BLaER1 (cell line): ENCODE data around the gene RPL26.
A peak's percentile ranks its signal among the peaks of the same experiment; 100 is the strongest.
"Not testable (repeated sequence)": the region's sequence is repeated elsewhere in the genome, so short reads cannot be mapped to it uniquely, and the experiment has no call there.

ENCODE experiments used
- H3K27ac ChIP-seq: shearing (Covaris generic); formaldehyde crosslinking; 2 replicates; pipeline ENCODE4 v1.8.1; 2022
- H3K27me3 ChIP-seq: shearing (Covaris generic); formaldehyde crosslinking; 2 replicates; pipeline ENCODE4 v1.8.1; 2022
- H3K36me3 ChIP-seq: shearing (Covaris generic); formaldehyde crosslinking; 2 replicates; pipeline ENCODE4 v1.8.1; 2022
- H3K4me1 ChIP-seq: shearing (Covaris generic); formaldehyde crosslinking; 2 replicates; pipeline ENCODE4 v1.8.1; 2022
- H3K4me2 ChIP-seq: shearing (Covaris generic); formaldehyde crosslinking; 2 replicates; pipeline ENCODE4 v1.8.1; 2022
- H3K4me3 ChIP-seq: shearing (Covaris generic); formaldehyde crosslinking; 2 replicates; pipeline ENCODE4 v1.8.1; 2022
- H3K9ac ChIP-seq: shearing (Covaris generic); formaldehyde crosslinking; 2 replicates; pipeline ENCODE4 v1.8.1; 2022
- H3K9me3 ChIP-seq: shearing (Covaris generic); formaldehyde crosslinking; 2 replicates; pipeline ENCODE4 v1.8.1; 2022
- H4K20me1 ChIP-seq: shearing (Covaris generic); formaldehyde crosslinking; 2 replicates; pipeline ENCODE4 v1.8.1; 2022
- Cebpa-rat ChIP-seq: shearing (Covaris generic); IDR thresholded peaks from 2 replicates; pipeline ENCODE4 v1.8.1; 2022

Gene RPL26

DNA sequence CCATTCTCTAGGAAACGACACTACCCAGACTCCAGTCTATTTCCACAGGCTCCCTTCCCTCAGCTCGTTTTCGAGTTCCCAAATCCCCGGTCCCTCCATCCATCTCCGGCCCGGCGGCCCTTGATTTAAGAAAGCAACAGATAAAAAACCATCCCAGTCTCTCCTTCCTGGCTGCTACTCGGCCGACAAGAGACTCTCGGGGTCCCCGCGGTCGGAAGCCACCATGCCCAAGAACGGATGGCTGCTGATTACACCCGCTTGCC, 182 bp downstream of the RPL26 start:
- Histone ChIP-seq H3K36me3 (peaks cover 43% of the 10 kb centered on the region), H3K4me1 (peaks cover 57% of the 10 kb centered on the region), H4K20me1 (peaks cover 50% of the 10 kb centered on the region), H3K27ac (peak overlapping the region; percentile 94), H3K9ac (peak overlapping the region; percentile 95), H3K27me3 (no peaks in the 10 kb centered on the region), H3K4me2 (peak overlapping the region; percentile 89), H3K9me3 (no peaks in the 10 kb centered on the region), H3K4me3 (peak overlapping the region; percentile 75)
- TF ChIP-seq Cebpa-rat, result no peak

DNA sequence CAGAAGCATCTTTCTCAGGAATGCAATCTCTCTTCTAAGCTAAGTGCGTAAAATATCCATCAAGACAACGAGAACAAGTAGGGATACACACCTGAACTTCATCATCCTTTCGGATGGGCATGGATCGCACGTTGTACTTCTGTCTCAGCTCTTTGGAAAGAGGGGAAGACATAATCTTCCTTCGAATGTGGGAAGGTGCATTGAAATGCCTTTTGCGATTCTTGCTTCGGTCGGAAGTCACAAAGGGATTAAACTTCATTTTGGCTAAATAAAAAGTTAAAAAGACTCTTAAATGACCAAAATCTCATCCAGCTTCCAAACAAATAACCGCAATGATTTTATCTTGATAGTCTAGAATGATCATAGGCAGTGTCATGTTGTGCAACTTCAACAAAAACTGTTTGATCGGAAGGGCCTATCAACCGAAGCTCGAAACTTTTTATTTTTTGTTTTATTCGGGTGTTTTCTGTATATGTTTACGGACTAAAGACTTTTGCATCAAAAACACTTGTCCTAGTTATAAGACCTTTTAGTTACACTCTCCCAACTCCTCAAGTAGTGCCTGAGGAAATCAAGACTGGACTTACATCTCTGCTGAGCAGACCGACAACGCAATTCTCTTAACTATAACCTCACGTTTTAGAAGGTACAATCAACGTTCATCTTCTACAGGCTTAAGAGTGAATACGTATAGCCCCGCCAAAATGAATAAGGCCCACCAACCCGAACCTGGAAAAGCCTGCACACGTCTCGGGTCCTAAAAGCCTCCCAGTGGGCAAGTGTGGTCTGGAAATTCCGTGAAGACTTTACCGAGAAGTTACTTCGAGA, 727 bp downstream of the RPL26 start:
- H3K9ac ChIP-seq, result peak overlapping the region; percentile 95
- peak overlapping the region; percentile 89 for H3K4me2 ChIP-seq
- H3K9me3 ChIP-seq, result no peaks in the 10 kb centered on the region
- peak overlapping the region; percentile 75 for H3K4me3 ChIP-seq
- peak; percentile 24; the same call in 1 of the 2 replicates for TF ChIP-seq Cebpa-rat
- no peaks in the 10 kb centered on the region for H3K27me3 ChIP-seq
- peaks cover 55% of the 10 kb centered on the region for H4K20me1 ChIP-seq
- peaks cover 49% of the 10 kb centered on the region for H3K36me3 ChIP-seq
- H3K27ac ChIP-seq, result peak overlapping the region; percentile 94
- peaks cover 63% of the 10 kb centered on the region for H3K4me1 ChIP-seq

DNA sequence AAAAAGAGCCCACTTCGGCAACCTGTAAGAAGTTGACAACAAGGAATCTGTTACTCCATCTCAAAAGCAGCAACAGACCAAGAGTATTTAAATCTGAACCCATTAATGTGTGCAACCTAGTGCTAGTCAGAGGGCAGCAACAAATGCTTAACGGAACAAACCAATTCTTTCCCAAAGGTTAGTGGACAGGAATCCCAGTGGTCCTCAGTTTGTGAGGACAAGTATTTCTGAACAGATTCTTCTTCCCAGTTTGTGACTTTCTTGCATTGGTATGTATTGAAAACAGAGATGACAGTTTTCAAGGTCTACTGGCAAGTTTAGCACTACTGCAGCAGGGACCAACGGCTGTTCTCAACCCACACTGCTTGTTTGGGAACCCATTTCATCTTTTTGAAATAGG, 2.9 kb downstream of the RPL26 start:
- peaks cover 75% of the 10 kb centered on the region for H3K4me1 ChIP-seq
- no peaks in the 10 kb centered on the region for H3K27me3 ChIP-seq
- H3K4me3 ChIP-seq, result no peak overlapping the region; the same call in 1 of the 2 replicates
- peak overlapping the region; percentile 95; the same call in 1 of the 2 replicates for H3K9ac ChIP-seq
- no peaks in the 10 kb centered on the region for H3K9me3 ChIP-seq
- H3K27ac ChIP-seq, result no peak overlapping the region
- peaks cover 55% of the 10 kb centered on the region for H3K36me3 ChIP-seq
- H3K4me2 ChIP-seq, result peak overlapping the region; percentile 89
- peaks cover 62% of the 10 kb centered on the region for H4K20me1 ChIP-seq
- no peak for TF ChIP-seq Cebpa-rat

DNA sequence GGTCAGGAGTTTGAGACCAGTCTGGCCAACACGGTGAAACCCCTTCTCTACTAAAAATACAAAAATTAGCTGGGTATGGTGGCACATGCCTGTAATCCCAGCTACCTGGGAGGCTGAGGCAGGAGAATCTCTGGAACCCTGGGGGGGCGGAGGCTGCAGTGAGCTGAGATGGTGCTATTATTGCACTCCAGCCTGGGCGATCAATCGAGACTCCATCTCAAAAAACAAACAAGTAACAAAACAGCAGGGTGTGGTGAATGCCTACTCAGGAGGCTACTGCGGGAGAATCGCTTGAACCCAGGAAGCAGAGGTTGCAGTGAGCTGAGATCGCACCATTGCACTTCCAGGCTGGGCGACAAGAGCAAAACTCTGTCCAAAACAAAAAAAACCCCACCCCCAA, 4.9 kb downstream of the RPL26 start:
- 0 out of 2 replicates have a peak overlapping the region, but pooled peaks have one; percentile 11 for H3K9ac ChIP-seq
- H4K20me1 ChIP-seq, result peaks cover 62% of the 10 kb centered on the region
- not testable (repeated sequence) for H3K27ac ChIP-seq, H3K4me2 ChIP-seq, H3K4me3 ChIP-seq, H3K9me3 ChIP-seq, H3K27me3 ChIP-seq
- peaks cover 57% of the 10 kb centered on the region for H3K36me3 ChIP-seq
- peaks cover 66% of the 10 kb centered on the region for H3K4me1 ChIP-seq

DNA sequence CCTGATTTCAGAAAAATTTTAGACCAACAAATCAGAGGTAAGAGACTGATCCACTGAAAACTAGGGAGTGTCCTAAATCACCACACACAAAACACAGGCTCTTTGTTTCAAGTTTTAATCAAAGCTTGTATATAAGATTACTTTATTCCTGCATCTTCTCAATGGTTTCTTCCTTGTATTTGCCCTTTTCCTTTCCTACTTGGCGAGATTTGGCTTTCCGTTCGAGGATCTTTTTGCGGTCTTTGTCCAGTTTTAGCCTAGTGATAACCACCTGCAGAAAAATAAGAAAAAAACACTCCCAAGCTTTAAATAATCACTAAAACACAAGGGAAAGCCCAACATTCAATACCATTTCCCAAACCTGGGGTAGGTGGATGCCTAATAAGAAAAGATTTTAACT, 5.6 kb downstream of the RPL26 start:
- no peaks in the 10 kb centered on the region for H3K9me3 ChIP-seq
- H3K4me3 ChIP-seq, result no peak overlapping the region
- H3K27me3 ChIP-seq, result no peaks in the 10 kb centered on the region
- peaks cover 66% of the 10 kb centered on the region for H3K4me1 ChIP-seq
- H3K4me2 ChIP-seq, result peak overlapping the region; percentile 96; the same call in 1 of the 2 replicates
- no peak for TF ChIP-seq Cebpa-rat
- H3K27ac ChIP-seq, result peak overlapping the region; percentile 10; the same call in 1 of the 2 replicates
- H4K20me1 ChIP-seq, result peaks cover 58% of the 10 kb centered on the region
- peaks cover 57% of the 10 kb centered on the region for H3K36me3 ChIP-seq
- no peak overlapping the region for H3K9ac ChIP-seq

DNA sequence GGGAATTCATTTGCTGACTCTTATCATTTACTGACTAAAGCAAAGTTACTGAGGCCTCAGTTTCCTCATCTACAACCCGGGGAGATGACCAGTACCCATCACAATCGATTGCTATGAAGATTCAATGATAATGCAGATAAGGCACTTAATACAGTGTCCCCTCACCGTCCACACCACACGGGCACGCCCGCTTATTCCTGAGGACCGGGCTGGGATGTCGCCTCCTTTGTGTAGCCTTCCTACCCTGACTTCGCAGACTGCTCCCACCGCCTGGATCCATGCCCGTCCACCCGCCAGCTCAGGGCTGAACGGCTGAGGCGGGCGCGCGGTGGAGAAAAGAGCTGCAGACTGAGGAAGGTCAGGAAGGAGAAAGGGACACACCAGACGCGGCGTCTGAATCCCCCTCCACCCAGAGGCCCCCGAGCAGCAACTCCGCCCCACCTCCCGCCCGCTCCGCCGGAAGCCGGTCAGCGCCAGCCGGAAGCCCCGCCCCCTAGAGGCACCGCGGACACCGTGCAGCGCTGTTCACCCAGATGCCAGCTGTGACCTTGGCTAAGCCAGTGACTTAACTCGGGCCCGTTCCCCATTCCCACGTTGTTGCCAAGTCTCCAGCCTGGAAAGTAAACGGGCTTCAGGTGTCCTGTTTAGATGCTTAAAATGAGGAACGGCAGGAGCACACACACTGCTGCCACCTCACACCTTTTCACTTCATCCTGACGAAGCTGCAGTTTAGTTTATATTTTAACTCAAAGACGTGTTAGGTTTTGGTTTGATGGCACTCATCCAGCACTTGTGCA, 6.5 kb downstream of the RPL26 start, which contains the start of gene KRABD2:
KRABD2 (minus strand) TSS at position 434 of the 797 bp plus-strand sequence.
- peaks cover 59% of the 10 kb centered on the region for H3K4me1 ChIP-seq
- peak within 1 kb of the TSS; percentile 89 for H3K27ac ChIP-seq
- H3K36me3 ChIP-seq, result peaks cover 51% of the 10 kb centered on the region
- H3K9ac ChIP-seq, result peak within 1 kb of the TSS; percentile 95
- TF ChIP-seq Cebpa-rat, result no peak
- peak within 1 kb of the TSS; percentile 96 for H3K4me2 ChIP-seq
- peak within 1 kb of the TSS; percentile 86 for H3K4me3 ChIP-seq
- H3K27me3 ChIP-seq, result no peaks in the 10 kb centered on the region
- H4K20me1 ChIP-seq, result peaks cover 48% of the 10 kb centered on the region
- H3K9me3 ChIP-seq, result no peaks in the 10 kb centered on the region

DNA sequence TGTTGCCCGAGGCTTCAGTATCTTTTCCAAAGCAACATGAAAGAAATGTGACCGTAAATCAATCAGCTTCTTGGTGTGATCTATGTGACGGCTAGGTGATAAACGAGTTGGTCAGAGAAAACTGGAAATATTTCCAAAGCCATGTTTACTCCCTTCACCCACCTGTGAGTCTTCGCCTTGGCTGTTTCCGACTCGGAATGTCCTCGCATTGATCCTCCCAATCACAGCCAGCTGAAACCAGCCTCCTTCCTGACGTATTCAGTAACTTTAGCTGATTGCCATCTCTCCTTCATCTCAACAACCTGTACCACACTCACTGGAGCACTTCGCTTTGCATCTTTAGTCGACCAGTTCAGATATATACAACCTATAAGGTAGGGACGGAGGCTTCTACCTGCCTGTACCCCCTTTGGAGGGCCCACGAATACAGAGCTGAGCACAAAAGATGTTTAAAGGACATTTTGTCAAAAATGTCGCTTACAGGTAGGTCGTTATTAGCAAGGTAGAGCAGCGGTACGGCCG, 7.2 kb downstream of the RPL26 start:
- H3K9ac ChIP-seq, result peak overlapping the region; percentile 95
- H3K9me3 ChIP-seq, result no peaks in the 10 kb centered on the region
- H3K4me1 ChIP-seq, result peaks cover 52% of the 10 kb centered on the region
- peaks cover 42% of the 10 kb centered on the region for H4K20me1 ChIP-seq
- H3K4me3 ChIP-seq, result peak overlapping the region; percentile 86
- no peak for TF ChIP-seq Cebpa-rat
- peak overlapping the region; percentile 89 for H3K27ac ChIP-seq
- peak overlapping the region; percentile 96 for H3K4me2 ChIP-seq
- H3K27me3 ChIP-seq, result no peaks in the 10 kb centered on the region
- H3K36me3 ChIP-seq, result peaks cover 51% of the 10 kb centered on the region

DNA sequence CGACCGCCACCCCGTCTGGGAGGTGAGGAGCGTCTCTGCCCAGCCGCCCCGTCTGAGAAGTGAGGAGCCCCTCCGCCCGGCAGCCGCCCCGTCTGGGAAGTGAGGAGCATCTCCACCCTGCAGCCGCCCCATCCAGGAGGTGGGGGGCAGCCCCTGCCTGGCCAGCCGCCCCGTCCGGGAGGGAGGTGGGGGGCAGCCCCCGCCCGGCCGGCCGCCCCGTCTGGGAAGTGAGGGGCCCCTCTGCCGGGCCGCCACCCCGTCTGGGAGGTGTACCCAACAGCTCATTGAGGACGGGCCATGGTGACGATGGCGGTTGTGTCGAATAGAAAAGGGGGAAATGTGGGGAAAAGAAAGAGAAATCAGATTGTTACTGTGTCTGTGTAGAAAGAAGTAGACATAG, 9.1 kb downstream of the RPL26 start:
- Histone ChIP-seq H3K36me3 (peaks cover 48% of the 10 kb centered on the region), H3K4me1 (peaks cover 33% of the 10 kb centered on the region), H4K20me1 (peaks cover 22% of the 10 kb centered on the region)
- not testable (repeated sequence) for H3K27me3 ChIP-seq, H3K4me2 ChIP-seq, H3K9ac ChIP-seq, H3K4me3 ChIP-seq, H3K9me3 ChIP-seq, H3K27ac ChIP-seq

DNA sequence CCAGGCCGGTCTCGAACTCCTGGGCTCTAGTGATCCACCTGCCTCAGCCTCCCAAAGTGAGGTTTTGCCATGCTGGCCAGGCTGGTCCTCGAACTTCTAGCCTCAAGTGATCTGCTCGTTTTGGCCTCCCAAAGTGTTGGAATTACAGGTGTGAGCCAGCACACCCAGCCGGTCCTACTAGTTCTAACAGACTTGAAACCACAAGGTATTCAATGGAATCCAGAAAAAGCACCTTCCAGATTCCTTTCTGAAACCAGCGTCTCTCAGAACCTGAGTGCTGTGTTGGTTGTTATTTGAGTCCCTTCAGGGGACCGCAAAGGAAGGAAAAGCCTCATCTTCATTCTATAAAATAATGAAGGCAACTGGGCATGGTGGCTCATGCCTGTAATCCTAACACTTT, 10.6 kb downstream of the RPL26 start:
- H3K27me3 ChIP-seq, result no peaks in the 10 kb centered on the region
- H3K27ac ChIP-seq, result no peak overlapping the region
- peaks cover 19% of the 10 kb centered on the region for H3K4me1 ChIP-seq
- no peak overlapping the region for H3K4me2 ChIP-seq
- H3K4me3 ChIP-seq, result no peak overlapping the region
- peaks cover 8% of the 10 kb centered on the region for H4K20me1 ChIP-seq
- H3K9me3 ChIP-seq, result no peaks in the 10 kb centered on the region
- TF ChIP-seq Cebpa-rat, result no peak
- H3K9ac ChIP-seq, result no peak overlapping the region
- peaks cover 43% of the 10 kb centered on the region for H3K36me3 ChIP-seq

DNA sequence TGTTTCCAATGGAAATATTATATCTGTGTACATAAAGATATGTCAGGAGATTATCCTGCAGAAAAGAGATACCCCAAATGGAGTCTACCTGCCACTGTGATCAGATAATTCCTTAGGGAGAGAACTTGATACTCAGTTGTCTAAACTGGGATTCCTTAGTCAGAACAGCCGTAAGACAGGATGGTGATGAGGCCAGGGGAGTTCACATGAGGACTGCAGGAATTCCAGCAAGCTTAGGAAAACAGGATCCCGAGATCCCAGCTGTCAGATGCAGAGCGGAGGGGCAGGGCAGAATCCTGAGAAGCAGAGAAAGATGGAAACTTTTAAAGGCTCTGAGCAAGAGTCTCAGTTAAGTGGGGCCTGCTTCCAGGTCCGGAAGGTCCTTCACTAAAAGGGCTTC, 11.2 kb downstream of the RPL26 start:
- Histone ChIP-seq H3K4me3 (no peak overlapping the region), H3K27me3 (no peaks in the 10 kb centered on the region), H3K4me2 (no peak overlapping the region), H3K9me3 (no peaks in the 10 kb centered on the region), H3K36me3 (peaks cover 36% of the 10 kb centered on the region), H3K9ac (no peak overlapping the region), H3K4me1 (peaks cover 13% of the 10 kb centered on the region), H3K27ac (no peak overlapping the region), H4K20me1 (peaks cover 2% of the 10 kb centered on the region)
- TF ChIP-seq Cebpa-rat, result no peak
